NCI-H187 treated with DMSO at 0.1 percent for 48 hours (cell line): ENCODE data around the gene WNT4.
"Not testable (repeated sequence)": the region's sequence is repeated elsewhere in the genome, so short reads cannot be mapped to it uniquely, and the experiment has no call there.

Source experiments
- DNase-seq: peaks from one replicate; lab custom pipeline; 2025; lab: John Stamatoyannopoulos, UW

Gene WNT4

DNA sequence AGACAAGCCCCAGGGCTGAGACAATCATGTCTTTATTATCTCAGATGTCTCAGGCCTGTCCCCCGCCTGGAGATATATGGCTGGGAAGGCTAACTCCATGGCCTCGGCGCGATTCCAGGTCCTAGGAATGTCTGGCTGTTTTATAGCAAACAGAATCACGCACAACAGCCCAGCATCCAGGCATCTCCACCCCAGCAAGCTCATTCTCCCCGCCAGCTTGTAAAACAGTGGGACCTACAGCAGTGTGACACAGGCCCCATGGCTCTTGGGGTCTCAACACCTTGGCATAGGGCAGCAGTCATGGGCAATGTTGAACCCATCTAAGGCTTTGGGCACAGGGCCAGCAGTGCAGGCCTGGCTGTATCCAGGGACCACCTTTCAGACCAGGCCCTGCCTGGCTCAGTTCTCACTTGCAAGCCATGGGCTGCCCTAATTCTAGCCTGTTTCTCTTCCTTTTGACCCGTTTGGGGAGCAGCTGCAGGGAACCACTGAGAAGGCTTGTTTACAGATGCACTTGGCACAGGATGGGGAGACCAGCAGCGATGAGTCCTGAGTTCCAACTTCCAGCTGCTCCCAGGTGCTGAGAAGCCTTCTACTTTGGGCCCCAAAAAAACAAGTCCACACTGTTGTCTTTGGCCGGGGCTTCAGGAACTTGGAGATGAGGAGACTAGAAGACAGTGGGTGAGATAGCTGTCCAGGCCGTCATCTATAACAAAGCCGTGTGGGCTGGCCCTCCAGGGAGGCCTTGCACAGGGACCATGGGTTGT, 34.4 kb downstream of the WNT4 start:
- no peak for DNase-seq

DNA sequence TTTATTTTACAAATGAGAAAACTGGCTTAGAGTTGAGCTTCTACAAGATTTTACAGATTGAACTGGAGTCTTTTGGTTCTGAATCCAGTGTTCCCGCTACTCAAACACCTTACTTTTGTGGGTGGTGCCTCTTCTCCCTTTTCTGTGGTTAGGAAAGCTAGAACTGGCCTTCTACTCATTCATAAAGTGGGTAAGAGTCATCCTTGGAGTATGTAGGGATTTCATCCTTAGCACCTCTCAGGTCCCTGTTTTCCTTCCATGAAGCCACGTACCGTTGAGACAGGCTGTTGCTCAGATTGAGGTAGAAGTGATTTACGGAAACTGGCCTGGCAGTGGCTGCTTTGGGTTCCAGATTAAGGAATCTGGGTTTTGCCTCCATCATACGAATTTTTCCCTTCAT, 35.8 kb downstream of the WNT4 start:
- no peak for DNase-seq

DNA sequence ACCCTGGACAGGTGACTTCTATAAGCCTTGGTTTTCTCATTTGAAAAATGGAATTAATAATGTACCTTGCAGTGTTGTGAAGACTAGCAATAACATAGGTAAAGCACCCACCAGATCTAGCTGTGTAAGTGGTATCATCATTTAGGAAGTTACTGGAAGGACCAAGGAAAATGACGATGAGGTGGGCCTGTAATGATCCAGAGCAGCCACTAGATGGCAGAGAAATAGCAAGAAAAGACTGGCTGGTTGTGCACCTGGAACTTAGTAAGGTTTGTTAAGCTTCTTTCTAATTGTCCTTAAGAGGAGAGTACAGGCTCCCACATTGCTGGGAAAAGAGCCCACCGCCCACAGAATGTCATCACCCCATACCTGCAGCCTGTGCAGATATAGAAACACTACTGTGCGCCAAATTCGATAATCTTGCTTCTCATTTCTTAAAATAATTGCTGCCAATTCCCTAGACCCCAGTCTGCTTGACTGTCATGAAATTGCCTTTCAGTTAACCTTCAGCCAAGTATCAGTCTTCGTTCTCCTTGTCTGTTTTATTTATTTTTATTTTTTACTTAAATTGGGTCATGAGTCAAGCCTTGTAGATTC, 37.2 kb downstream of the WNT4 start:
- DNase-seq: peak; percentile 24

DNA sequence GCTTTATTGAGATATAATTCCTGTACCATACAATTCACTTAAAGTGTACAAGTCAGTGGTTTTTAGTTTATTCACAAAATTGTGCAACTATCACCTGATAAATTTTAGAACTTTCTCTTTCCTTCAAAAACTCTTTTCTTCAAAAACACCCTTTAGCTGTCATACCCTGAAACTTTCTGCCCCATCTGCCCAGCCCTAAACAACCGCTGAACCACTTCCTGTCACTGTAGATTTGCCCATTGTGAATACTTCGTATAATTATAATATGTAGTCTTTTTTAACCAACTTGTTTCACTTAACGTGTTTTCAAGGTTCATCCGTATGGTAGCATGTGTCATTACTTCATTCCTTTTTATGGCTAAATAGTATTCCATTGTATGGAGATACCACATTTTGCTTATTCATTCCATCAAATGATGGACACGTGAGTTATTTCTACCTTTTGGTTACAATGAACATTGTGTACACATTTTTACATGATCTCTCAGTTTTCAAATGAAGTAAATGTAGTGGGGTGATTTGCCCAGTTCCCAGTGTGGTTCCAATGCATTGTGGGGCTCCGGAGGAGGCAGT, 37.9 kb downstream of the WNT4 start:
- no peak for DNase-seq

DNA sequence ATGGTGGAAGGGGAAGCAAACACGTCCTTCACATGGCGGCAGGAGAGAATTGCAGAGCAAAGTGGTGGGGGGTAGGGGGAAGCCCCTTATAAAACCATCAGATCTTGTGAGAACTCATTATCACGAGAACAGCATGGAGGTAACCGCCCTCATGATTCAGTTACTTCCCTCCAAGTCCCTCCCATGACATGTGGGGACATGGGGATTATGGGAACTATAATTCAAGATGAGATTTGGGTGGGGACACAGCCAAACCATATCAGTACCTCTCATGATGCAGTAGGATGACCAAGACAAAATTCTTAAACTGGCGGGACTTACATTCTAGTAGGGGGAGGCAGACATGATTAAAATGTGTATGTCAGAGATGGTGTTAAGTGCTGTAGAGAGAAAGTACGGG, 38.8 kb downstream of the WNT4 start:
- no peak for DNase-seq

DNA sequence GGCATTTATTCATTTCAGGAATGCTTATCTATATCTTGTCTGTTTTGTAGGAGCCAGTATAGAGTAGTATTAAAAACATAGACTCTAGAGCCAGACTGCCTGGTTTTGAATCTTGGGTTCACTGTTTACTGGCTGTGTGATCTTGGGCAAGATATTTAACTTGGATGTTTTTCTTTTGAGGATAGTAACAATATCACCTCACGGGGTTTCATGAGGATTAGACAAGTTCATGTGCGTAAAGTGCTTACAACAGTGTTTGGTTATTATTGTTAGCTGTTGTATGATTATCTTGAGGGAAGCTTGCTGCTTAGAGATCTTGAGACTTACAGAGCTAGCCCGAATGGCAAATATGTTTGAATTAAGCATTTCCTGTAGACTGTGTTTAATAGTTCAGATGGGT, 40.2 kb downstream of the WNT4 start:
- no peak for DNase-seq

DNA sequence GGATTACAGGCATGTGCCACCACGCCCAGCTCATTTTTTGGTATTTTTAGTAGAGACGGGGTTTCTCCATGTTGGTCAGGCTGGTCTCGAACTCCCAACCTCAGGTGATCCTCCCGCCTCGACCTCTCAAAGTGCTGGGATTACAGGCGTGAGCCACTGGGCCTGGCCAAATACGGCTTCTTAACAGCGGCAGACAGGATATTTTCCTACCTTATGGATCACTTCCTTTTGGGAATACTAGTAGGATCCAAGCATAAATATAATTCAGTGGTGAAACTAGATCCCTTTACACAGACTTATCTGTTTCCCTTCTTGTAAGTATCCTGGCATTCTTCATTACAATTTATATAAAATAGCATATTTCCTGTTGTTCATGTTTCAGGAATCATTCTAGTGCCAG, 40.9 kb downstream of the WNT4 start:
- no peak for DNase-seq

DNA sequence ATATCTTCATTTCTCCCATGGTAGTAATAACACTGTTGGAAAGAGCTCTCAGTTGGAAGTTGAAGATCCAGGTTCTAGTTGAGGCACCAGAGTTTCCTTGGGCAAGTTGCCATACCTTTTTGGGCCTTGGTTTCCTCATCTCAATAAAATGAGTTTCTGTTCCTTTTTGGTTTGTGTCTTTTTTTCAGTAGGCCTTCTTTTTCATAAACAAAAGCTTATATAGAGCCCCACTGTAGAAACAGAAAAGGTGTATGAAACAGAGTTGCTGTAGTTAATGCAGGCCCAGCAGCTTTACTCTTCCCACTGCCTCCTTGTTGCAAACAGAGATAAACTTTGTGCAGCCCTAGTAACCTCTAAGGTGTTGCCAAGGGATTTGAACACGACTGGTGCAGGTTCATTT, 41.7 kb downstream of the WNT4 start:
- DNase-seq: no peak

DNA sequence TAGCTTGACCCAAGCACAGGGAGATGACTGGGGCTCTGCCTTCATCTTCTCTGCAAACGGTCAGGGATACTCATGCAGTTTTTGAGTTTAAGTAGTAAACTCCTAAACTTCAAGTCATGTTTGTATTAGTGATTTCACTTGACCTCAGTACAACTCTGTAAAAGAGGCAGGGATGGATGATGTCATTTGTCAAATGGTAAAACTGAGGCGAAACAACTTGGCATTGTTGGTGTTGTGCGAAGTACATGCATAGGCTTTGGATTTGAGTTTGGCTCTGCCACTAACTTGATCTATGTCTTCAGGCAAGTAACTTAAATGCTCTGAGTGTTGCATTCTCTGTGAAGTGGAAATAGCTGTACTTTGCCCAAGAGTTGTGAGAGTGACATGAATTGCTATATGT, 42.7 kb downstream of the WNT4 start:
- DNase-seq: no peak

DNA sequence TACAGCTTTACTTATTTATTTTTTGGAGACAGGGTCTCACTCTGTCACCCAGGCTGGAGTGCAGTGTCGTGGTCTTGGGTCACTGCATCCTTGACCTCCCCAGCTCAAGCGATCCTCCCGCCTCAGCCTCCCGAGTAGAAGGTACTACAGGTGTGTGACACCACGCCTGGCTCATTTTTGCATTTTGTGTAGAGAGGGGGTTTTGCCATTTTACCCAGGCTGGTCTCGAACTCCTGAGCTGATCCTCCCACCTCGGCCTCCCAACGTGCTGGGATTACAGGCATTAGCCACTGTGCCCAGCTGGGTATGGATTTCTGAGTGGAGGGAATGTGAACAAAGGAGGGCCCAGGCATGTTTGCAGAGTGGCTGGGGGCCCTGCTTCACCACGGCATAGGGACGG, 44.1 kb downstream of the WNT4 start:
- no peak for DNase-seq

DNA sequence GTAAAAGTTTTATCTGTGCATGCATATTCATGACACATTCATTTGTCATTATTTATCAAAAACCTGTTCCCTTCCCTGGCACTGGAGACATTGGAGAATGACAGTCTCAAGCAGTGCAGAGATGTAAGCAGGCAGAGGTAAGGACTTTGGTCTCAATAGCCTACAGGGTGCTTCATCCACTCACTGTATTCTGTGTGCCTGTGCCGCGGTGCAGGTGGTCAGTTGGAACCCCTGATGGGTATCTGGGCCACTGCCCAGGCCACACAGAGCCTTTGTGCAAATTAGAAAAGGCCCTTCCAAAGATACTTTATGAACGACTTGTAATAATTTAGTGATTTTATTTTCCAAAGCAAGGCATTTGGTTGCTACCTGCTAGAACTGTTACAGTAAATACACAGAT, 46.4 kb downstream of the WNT4 start:
- no peak for DNase-seq

DNA sequence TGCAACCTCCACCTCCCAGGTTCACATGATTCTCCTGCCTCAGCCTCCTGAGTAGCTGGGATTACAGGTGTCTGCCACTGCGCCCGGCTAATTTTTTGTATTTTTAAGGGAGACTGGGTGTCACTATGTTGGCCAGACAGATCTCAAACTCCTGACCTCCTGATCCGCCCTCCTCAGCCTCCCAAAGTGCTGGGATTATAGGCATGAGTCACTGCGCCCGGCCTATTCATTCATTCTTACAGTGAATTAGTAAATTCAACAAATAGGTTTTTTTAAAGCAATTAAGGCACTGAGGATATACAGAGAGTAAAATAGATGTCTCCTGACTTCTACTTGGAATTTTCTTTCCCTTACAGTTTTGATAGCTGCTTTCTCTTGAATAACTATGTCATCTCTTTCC, 46.9 kb downstream of the WNT4 start:
- no peak for DNase-seq

DNA sequence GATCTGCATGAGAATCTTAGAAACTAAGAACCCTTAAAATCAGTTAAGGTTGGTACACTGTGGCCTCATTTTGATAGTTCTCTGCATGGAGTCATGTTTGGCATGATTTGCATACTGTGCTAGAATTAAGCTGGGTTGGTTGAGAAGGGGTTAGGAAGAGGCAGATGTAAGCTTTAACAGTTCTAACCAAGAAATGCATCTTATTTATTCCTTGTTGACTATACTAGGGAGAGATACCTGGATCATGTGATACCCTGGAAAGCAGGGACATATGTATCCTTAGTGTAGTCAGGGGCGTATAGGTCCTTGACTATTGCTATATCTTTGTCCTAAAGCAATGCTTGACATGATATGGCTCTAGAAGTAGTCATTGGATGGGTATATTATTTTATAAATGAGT, 49.4 kb downstream of the WNT4 start:
- DNase-seq: no peak

DNA sequence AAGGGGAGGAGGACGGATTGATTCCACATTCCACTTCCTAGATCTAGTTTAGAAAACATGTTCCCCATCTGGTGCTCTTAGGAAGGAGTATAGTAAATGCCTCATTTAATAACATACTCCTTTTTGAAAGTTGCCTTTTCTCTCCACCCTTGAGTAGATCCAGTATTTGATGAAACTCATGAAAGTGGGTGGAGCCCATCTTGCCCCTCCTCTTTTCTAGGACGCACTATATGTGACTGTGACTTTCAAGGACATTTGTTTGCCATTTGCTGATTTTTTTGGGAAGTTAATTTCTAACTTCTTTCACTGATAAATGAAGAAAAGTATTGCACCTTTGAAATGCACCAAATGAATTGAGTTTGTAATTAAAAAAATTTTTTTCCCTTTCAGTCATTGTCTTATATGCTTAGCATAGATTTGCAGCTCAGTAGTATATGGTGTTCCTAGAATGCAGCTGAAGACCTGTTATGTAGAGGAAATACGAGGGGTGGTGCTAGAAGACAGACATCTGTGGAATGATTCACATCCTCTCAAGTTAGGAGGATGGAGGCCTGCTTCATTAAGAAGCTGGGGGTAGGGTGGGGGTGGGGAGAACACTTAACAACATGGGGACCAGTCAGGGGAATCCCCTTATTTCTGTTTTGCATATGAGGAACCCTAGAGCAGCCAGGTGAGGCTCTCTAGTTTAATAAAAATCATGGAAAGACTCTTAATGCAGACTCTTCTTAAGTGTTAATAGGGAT, 50.7 kb downstream of the WNT4 start:
- not testable (repeated sequence) for DNase-seq

DNA sequence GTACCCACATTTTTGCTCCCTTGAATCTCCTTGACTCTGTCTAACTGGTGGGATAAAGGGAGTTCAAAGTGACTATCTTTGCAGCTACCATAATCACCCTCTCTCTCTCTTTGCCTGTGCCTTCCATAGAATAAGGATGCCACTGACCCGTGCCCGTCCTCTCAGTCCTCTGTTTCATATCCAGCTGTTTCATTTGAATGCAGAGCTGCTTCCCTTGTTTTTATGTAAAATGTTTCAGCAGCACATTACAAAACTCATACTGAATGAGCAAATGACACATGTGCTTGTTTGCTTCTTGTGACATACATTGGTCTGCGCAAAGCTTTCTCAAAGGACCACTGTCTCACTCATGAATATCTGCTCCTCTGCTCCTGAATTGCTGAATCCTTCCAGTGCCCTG, 52.0 kb downstream of the WNT4 start:
- DNase-seq: no peak

DNA sequence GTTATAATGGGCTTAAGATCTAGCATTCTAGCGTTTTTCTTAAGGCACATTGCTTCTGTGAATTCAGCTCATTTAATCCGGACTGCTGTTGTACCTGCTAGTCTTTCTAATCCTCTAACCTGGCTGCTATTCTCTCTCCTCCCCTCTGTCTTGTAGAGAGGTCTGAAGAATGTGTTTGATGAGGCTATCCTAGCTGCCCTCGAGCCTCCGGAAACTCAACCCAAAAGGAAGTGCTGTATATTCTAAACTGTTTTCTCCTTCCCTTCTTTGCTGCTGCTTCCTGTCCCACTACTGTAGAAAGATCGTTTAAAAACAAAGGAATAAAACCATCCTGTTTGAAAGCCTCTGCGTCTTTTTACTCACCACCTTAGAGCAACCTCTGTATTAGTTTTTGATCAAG, 53.1 kb downstream of the WNT4 start:
- no peak for DNase-seq

DNA sequence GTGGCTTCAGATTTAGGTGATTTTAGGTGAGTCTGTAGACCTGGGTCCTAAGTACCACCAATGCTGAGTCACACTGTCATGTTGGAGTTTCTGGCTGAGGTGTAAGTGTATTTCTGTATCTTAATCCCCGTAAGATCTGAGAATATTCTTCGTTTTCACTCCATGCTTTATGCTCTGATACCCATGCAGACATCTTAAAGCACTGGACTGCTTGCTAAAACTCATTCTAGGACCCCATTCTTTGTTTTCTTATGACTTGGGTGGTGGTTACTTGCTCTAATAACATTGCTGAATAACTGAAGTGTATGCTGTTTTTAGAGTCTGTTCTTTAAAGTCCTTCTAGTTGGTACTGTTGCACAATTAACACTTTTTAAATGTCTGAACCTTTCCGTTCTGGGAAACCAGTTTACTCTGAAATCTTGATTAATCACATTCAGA, 53.7 kb downstream of the WNT4 start:
- DNase-seq: no peak

DNA sequence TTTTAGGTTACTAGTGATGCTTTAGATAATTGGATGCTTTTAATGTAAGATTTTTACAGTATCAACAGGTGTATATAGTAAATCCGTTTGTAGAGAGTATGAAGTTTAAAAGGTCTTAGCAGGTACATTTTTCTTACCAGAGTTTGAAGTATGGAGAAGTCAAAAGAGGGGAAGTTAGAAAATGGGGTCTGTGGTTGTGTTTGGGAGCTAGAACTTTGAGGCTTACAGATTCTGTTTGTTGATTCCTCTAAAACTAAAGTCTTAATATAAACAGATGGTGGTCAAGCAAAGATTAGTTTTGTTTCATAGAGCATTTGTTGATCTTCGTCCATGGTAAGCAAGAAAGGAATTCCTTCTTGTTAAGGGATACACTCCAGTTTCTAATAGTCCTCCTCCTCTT, 54.6 kb downstream of the WNT4 start:
- DNase-seq: no peak

DNA sequence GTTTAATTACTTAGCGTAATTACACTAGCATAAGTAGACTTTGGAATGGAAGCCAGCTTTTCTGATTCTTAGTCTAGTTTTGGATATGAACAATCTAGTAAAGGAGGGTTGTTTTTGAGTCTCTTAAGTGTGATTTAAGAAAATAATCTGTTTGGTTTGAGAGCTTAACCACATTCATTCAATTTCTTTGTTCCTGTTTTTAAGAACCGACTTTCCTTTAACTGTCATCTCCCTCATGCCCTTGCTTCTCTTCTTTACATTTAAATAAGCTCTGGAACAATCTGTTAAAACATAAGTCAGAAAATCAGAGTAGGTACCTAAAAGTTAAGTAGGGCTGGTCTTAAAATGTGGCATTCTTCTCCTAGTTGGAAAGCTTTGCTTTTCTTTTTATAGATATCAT, 62.7 kb downstream of the WNT4 start:
- DNase-seq: no peak

DNA sequence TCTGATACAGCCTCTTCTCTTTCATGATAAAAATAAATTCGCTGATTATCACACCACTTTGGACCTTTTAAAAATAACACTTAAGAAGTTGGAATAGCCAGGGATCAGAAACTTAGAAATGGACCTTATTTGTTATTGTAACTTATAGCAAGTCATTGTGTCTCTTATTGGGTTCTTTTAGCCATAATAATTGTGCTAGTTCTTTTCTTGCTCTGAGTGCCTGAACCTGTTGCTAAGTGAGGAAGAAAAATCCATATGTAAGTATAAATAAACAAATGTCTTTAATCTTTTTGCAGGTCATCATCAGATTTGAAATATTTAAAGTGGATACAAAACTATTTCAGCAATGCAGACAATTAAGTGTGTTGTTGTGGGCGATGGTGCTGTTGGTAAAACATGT, 64.8 kb downstream of the WNT4 start:
- no peak for DNase-seq

DNA sequence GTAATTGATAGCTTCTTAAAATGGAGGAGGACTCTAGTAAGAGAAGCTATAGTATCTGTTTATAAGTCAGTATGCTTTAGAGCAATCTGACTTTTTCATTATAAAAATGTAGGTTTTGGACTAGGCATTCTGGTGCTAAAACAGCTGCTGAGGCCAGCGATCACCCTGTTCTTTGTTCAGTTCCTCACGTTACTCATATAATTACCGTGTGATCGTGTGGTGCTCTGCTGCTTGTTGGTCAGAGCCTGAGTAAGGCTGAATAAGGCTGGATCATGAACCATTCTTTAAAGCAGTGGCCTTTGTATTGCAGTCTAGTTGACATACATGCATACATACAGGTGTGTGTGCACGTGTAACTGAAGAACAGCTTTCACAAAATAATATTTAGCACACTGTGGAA, 65.2 kb downstream of the WNT4 start:
- DNase-seq: no peak

DNA sequence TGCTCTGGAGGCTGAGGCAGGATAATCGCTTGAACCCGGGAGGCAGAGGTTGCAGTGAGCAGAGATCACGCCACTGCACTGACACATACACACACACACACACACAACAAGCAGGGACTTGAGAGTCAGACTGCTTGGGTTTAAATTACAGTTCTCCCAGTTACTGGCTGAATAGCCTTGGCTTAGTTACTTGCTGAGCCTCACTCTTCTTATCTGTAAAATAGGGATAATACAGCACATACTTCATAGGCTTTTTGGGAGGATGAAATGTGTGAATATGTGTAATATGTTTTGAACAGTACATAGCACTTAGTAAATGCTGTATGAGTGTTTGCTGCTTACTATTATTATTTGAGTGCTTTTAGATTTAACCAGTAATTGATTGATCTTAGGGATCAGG, 66.6 kb downstream of the WNT4 start:
- DNase-seq: no peak

DNA sequence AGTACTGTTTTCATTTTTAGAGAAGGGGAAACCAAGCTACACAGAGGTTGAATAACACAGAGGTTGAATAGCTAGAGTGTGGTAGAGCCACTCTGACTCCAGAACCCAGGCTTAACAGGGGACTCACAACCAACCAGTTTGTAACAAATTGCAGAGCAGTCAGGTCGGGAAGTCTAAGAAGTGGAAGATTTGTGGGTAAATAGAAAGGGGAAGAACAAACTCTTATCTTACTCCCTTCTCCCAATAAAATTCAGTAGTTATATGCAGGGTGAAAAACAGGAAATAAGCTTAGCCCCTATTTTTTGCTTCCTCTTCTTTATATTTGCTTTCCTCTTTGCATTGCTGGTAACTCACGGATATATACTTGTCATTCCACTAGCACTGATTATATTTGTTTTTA, 67.2 kb downstream of the WNT4 start:
- no peak for DNase-seq
